GM21447 (cell line): ENCODE data around the gene SOCS1.
"Not testable (repeated sequence)": the region's sequence is repeated elsewhere in the genome, so short reads cannot be mapped to it uniquely, and the experiment has no call there.

Experiments
- ATAC-seq: cut with Tn5 transposase; IDR thresholded peaks from one replicate; pipeline ENCODE4 v1.9.1; 2021; ENCODE audit not compliant: unreplicated experiment

The SOCS1 gene

GRCh38 chr16:11231367-11231970 is 24.5 kb downstream of the SOCS1 start:
- ATAC-seq: no peak

- no peak for ATAC-seq
Measured at GRCh38 chr16:11229906-11230305, 26.1 kb downstream of the SOCS1 start.

- ATAC-seq: no peak
Measured at GRCh38 chr16:11229432-11229831, 26.6 kb downstream of the SOCS1 start.

DNA sequence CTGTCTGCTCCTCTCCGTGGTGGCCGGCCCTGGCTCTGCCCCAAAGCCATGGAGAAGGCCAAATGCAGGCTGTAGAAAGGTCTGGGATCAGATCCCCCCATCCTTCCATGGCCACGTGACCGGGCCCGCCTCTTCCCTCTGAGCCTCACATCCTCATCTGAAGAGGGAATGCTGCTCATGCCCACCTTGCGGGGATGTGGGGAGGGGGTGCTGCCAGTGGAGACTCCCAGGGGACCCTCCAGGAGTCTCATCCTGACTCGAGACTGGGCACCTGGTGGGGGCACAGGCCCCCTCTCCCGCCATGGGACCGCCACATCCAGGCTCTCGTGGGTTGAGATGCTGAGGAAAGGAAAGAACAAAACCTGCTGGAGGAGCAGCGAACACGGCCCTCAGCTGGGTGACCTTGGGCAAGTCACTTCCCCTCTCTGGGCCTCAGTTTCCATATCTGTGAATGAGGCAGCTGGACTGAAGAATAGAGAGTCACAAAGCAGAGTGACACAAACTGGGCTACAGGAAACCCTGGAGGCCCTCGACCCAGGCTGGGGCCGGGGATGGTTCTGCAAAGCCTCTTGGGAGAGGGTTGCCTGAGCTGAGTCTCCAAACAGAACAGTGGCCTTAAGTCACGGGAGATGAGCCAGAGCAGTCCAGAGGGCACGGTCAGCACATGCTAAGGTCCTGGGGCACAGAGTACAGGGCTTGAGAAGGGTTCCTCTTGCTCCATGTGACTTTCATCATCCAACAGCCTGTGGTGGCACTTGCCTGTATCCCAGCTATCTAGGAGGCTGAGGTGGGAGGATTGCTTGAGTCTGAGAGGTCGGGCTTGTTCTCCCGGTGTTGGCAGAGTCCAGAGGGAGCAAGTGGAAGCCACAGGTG is 30.1 kb downstream of the SOCS1 start:
- no peak for ATAC-seq

- ATAC-seq: peak; percentile 82
Measured at GRCh38 chr16:11224894-11225676, 30.9 kb downstream of the SOCS1 start.

DNA sequence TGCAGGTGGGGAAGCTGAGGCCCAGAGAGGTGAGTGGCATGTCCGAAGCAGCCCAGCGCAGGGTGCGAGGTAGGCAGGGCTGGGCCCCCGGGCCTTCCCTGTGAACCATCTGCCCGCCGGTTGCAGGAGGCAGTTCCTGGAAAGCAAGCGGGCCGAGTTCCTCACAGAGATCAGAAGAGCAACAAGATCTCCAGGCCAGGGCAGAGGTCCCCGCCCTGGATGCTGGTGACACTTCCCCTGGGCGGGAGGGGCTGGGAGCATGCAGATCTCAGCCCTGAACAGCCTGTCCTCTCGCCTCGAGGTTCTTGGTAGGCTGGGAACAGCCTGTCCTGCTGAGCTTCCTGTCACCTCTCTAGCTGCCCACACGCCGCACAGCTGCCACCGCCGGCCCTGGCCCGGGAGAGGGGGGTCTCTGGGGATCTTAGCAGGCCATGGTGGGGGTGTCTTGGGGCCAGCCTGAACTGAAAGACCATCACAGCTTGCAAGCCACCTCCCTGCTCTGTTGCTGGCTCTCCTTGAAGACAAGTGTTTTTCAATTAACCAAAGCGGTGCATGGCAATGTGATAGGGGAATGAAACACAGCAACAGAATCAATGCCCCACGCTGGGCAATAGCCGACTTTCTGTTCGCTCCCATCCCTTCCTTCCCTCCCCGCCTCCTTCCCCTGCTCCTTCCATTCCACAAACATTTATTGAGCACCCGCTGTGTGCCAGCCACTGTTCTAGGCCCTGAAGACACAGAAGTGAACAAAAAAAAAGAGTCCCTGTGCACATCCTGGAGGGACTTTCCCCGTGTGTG is 31.7 kb downstream of the SOCS1 start:
- ATAC-seq: peak; percentile 50

GRCh38 chr16:11220507-11220906 is 35.5 kb downstream of the SOCS1 start:
- not testable (repeated sequence) for ATAC-seq

- no peak for ATAC-seq
Measured at GRCh38 chr16:11219178-11219577, 36.8 kb downstream of the SOCS1 start.

GRCh38 chr16:11218604-11218962 is 37.4 kb downstream of the SOCS1 start:
- no peak for ATAC-seq

- ATAC-seq: no peak
Measured at GRCh38 chr16:11217651-11218603, 38.1 kb downstream of the SOCS1 start.

DNA sequence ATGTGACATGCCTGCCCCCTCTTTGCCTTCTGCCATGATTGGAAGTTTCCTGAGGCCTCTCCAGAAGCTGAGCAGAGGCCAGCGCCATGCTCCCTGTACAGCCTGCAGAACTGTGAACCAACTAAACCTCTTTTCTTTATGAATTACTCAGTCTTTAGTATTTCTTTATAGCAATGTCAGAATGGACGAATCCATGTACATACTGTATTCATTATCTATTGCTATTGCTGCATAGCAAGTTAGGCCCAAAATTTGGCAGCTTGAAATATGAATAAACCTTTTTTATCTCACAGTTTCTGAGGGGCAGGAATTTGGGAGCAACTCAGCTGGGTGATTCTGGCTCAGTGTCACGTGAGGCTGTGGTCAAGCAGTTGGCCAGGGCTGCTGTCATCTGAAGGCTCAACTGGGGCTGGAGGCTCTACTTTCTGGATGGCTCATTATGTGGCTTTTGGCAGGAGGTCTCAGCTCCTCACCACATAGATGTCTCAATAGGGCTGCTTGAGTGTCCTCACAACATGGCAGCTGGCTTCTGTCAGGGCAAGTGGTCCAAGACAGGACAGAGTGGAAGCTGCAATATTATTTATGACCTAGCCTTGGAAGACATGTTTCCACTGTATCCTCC is 40.0 kb downstream of the SOCS1 start:
- ATAC-seq: no peak

DNA sequence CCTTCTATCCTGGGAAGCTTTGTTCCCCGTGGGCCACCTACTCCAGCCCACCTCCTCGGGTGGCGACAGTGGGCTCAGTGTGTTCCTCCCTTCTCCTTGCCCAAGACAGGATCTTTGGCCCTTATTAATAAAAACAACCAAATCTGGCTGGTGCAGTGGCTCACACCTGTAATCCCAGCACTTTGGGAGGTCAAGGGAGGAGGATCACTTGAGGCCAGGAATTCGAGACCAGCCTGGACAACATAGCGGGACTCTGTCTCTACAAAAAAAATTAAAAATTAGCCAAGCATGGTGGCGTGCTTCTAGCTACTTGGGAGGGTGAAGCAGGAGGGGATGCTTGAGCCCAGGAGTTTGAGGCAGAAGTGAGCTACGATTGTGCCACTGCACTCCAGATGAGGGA is 42.2 kb downstream of the SOCS1 start:
- ATAC-seq: no peak

DNA sequence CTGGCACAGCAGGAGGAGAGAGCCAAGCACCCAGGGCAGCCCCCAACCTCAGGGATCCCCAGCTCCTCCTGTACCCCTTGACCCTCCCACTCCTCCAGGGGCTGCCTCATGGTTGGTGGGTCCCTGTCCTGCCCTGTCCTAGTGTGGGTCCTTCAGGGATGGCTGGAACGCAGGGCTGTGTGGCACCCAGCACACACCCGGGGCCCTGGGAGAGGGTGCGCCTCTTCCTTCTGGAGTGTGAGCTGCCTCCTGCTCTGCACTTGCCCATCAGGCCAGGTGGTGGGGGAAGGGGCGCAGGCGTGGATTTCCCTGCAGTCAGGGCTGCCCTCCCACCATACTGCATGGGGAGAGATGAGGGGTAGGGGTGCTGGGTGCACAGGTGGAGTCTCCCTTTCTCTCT is 42.6 kb downstream of the SOCS1 start:
- no peak for ATAC-seq

DNA sequence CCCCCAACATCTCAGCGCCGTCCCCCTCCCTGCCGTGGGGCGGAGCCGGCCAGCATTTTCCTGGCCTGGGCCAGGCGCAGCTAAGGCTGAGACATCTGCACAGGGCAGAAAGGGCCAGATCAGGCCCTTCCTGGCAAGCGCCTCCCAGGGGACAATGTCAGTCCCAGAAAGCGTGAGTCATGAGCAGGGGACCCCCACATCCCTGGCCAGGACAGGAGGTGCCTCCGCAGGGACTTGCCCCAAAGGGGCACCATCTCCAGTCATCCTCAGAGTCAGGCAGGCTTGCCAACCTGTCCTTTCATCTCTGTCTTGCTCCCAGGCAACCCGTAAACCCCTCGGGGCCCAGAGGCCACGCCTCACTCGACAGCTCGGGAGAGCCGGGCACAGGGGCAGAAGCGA is 43.2 kb downstream of the SOCS1 start:
- ATAC-seq: no peak

DNA sequence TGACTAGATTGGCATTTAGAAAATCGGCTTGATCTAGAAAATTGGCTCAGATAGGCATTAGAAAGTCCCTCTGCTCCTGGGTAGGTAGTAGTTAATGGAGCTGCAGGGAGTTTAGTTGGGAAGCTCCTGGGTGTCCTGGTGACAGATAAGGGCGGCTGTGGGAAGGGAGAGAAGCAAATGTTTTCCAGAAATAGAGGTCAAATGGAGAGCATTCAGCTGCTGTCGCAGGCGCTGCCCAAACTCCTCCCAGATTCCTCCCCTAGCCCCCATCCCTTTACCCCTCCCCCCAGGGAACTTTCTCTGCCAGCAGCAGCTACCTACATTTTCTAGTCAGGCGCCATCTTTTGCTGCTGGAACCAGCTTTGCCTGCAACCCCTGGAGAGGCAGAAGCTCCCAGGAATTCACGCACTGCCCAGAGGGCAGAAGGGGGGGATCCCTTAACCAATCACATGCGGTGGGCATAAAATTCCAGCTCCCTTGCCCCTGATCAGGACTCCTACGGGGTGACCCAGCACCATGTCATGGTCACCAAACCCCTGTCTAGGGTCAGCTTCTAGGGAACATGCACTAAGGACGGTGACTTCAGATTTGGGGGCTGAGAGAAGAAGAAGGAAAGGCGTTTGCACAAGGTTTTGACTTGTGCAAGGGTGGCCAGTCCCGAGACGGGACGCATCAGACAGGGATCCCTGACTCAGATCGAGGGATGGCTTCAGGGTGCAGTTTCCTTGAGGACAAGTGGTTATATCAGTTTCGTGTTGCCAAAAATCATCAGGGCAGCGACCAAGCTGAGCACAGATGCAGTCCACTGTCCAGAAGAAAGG is 43.8 kb downstream of the SOCS1 start:
- no peak for ATAC-seq

DNA sequence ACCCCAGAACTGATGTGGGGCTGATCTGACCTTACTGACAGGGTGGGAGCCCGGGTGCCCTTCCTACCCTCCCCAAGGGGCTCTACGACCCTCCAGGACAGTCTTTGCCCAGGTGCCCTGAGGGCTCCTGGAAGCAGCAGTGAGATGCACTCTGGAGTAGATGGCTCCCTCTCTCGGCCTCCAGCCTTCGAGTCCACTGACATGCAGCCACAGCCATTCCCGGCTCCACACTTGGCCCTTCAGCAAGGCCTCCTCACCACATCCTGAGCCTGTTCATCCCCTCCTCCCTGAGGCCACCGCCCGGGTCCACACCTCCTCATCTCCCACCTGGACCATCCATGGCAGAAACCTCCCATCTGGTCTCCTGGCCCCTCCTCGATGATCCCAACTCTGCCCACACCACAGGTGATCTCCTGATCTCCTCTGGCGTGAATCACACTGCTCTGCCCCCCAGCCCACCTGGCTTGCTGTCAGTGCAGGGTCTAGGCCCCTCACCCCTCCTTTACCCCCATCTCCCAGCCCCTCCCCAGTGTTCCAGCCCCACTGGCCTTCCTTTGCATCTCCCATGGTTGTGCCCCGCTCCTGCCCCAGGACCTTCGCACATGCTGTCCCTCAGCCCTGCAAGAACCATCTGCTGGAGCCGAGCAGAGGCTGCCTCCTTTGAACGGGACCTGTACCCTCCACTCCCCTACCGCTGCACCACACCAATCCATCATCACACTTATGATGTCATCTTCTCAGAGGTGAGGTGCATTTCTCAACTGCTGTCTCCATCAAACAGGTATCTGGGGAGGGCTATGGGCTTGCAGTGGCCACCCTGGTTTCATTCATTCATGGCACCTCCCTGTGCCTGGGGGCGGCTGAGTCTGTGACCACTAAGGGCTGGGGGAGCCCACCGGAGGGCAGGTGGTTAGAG is 44.7 kb downstream of the SOCS1 start:
- no peak for ATAC-seq

DNA sequence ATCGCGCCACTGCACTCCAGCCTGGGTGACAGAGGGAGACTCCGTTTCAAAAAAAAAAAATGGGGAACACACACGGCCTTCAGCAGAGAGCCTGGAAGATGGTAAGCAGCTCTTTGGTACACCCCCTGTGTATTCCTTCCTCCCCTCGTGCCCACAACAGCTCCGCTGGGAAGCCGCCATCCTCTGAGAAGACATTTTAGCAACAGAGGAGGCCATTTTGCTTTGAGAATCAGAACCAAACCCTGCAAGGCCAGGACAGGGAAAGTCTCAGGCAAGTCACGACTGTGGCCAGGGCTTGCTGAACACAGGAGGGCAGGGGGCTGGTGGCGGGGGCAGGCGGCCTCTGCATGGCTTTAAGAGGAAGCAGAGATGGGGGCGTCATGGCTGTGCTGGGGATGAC is 45.7 kb downstream of the SOCS1 start:
- no peak for ATAC-seq
